GM12872 (cell line): ENCODE measurements around the gene CNTFR.

Experiments
- TF ChIP-seq, protein P1 (sequence below): IDR thresholded peaks from 3 replicates; pipeline ENCODE4 v1.5.1; 2011; ENCODE audit warnings: low read depth, mild to moderate bottlenecking, low read length, moderate library complexity; ENCODE audit not compliant: insufficient read depth

CNTFR gene

GRCh38 chr9:34625186-34625486 is 35.6 kb upstream of the CNTFR start:
- TF ChIP-seq, protein P1, sequence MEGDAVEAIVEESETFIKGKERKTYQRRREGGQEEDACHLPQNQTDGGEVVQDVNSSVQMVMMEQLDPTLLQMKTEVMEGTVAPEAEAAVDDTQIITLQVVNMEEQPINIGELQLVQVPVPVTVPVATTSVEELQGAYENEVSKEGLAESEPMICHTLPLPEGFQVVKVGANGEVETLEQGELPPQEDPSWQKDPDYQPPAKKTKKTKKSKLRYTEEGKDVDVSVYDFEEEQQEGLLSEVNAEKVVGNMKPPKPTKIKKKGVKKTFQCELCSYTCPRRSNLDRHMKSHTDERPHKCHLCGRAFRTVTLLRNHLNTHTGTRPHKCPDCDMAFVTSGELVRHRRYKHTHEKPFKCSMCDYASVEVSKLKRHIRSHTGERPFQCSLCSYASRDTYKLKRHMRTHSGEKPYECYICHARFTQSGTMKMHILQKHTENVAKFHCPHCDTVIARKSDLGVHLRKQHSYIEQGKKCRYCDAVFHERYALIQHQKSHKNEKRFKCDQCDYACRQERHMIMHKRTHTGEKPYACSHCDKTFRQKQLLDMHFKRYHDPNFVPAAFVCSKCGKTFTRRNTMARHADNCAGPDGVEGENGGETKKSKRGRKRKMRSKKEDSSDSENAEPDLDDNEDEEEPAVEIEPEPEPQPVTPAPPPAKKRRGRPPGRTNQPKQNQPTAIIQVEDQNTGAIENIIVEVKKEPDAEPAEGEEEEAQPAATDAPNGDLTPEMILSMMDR, result no peak

DNA sequence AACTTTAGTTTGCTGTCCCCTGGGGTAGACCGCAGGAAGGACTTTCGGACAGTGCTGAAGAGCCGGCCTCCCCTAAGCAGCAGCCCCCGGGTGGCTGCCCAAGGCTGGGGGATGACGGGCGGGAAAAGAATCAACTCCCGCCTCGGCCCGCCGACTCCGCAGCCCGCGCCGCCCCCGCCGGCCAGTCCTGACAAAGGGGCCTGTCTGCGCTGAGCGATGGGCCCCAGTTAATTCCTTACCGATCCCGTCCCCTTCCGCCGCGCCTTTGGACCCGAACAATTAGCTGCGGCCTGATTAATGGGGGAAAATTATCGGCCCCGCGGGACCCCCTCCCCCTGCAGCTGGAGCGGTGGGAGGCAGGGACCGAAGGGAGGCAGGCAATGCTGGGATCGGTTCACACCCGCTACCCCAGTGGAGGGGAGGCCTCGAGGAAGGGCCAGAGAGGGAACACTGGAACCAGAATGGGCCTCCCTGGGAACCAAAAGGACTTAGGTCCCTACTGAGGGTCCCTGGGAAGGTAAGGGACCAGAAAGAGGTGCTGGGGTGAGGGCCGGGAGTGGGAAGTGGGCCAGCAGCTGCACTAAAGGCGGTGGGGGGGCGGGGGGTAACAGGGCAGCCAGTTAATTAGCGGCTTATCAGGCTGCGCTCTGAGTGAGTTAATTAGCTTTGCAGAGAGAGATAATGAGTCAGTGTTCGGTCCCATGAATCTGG is 35.1 kb upstream of the CNTFR start:
- TF ChIP-seq, protein P1, result no peak

GRCh38 chr9:34623374-34624235 is 34.1 kb upstream of the CNTFR start:
- TF ChIP-seq, protein P1, result no peak

- TF ChIP-seq, protein P1, result no peak
Measured at GRCh38 chr9:34620061-34620994, 30.8 kb upstream of the CNTFR start, which contains the start of gene DCTN3. DCTN3 (minus strand) TSS chr9:34620495; CDS start chr9:34620464, 31 bp downstream.

GRCh38 chr9:34615132-34615531 is 25.6 kb upstream of the CNTFR start:
- TF ChIP-seq, protein P1, result no peak

DNA sequence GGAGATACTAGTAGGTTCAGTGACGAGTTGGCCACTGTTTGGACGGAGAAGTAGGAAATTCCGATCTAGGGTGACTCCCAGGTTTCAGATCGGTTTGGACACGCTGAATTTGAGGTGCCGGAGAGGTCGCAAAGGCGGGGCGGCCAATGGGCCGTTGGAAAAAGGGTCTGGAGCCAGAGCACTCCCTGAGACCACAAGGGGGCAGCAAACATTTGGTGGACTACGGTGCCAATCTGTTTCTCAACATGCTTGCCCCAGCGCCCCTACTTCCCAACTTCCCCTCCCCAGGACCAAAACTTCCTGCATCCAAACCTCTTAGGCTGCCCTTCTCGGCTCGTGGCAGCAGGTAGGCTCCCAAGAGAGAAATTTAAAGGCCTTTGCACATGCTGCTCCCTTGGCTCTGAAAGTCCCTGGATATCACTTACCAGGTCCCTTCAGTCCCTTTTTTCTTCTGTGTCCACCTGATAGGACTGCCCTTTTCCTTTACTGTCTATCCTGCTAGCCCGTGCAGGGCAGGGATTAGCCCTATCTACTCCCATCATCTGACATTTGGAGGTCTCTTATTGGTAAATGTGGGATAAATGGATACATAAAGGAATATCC is 23.4 kb upstream of the CNTFR start:
- TF ChIP-seq, protein P1, result peak; percentile 93
